GM18508 (cell line): ENCODE measurements around the gene NME7.
A peak's percentile ranks its signal among the peaks of the same experiment; 100 is the strongest.

Experiments used
- ATAC-seq: cut with Tn5 transposase; IDR thresholded peaks from one replicate; pipeline ENCODE4 v1.9.1; 2021; ENCODE audit warnings: moderate number of reproducible peaks; ENCODE audit not compliant: insufficient read depth, unreplicated experiment

NME7 gene

DNA sequence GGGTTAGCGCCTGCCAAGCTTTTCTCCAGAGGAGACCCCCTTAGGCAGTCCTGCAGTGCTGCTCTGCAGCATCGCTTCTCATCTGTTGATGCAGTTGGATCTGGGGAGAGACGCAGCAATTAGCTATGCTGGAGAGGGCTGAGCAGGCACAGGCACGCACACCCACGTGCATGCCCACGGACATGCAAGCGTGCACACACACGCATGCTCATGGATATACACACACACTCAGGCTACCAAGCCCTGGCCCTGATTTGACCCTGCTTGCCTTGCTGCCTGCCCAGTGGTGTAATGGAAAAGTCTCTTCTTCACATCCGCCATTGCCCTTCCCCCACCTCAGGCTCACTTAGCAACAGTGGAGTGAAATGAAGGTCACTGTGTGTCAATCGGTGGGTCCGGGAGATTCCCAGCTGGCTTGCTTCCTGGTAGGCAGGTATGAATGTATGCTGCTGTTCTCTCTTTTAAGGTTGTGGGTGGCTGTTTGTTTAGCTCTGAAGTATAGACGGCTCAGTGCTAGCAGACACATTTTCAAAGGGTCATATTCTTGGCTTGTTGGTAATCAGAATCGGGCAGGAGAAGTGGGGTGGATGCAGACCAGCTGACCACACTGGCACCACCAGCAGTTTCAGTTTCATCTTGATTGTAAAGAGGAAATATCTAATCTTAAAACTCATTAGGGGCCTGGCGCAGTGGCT is 251.6 kb downstream of the NME7 start:
- ATAC-seq = peak; percentile 43

DNA sequence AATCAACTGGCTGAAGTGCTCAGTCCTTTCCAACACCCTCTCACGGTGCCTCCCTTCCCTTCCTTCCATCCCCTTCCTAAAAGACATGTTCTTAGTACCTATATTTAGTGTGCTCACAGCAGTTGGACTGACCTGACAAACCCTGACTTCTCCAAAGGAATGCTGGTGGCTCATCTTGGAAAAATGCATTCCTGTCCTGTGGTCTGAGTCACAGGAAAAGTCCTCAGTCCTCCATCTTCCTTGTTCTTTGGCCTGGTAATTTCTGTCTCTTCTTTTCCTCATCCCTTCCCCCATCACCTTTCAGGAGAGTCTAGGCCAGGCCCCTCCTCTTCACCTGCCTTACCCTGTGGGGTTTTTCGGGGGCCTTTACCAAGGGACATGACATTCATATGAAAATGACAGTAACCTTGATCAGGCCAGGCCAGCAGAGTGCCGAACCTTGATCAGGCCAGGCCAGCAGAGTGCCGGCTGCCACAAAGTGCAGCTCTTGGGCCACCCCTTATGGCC is 253.9 kb downstream of the NME7 start:
- no peak for ATAC-seq

- ATAC-seq = no peak
Observed at GRCh38 chr1:169112241-169112640, 255.4 kb downstream of the NME7 start.

DNA sequence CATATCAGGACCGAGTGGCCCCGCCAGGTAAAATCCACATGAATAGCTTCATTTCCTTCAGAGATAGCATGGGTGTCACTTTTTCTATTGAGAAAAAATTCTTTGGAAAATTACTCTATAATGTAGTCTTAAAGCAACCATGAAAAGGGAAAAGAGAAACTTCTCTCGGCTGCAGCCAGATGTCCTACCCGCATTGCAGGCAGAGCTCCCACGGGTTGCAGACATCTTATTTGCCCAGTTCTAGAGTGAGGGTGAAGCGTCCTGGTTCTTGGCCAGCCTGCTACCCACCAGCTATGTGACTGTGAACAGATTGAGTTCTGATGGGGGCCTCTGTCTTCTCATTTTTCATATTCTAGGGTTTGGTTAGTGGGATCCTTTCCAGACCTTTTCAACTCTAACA is 256.1 kb downstream of the NME7 start:
- no peak for ATAC-seq

- ATAC-seq = no peak
Observed at GRCh38 chr1:169110689-169111447, 256.7 kb downstream of the NME7 start.

DNA sequence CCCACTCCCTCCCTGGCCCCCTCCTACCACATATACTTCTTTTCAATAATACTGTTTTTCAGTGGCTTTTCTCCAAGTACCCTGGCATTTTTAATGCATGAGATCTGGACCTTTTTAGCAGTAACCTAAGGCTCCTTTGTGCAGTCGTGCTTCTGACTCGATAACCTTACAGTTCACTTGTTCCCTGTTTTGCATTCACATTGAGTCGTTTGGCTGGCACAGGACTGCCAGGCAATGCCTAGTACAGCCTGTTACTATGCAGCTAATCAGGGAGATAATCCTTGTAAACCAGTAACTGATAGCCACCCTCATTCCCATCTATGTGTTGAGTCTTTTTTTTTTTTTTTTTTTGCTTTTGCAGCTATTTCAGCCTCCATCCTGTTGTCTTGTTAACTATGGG is 257.4 kb downstream of the NME7 start:
- ATAC-seq = no peak

- no peak for ATAC-seq
Observed at GRCh38 chr1:169109561-169110134, 257.9 kb downstream of the NME7 start.

DNA sequence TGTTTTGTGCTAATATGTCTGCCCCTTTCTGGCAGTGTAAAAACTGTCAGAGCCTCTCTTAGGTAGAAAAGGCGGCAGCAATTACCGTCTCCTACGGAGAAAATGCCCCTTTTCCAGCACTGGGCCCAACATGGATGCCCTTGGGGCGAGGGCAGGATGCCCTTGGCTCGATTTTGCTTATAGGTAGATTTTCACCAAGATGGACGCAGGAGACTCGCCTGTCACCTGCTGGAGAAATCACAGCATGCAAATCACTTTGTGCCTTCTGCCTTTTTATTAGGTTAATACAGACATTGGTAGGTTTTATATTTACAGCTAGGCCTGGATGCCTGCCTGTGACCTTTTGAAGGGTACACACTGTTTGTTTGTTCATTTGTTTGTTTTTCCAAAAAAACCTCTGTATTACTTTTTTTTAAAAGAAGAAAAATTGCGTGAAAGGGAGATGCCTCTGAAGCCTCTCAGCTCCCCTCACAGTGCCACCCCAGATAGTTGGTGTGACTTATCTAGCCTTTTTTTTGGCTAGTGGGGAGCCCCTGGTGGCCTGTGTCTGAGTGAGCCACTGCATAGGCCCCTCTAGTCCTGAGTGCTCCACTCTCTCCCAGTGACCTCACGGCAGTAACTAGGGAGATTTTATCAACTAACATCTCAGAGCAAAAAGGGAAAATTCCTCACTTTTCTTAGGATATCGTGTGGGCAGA is 258.6 kb downstream of the NME7 start:
- no peak for ATAC-seq

GRCh38 chr1:169108223-169108622 is 259.4 kb downstream of the NME7 start:
- ATAC-seq = no peak

DNA sequence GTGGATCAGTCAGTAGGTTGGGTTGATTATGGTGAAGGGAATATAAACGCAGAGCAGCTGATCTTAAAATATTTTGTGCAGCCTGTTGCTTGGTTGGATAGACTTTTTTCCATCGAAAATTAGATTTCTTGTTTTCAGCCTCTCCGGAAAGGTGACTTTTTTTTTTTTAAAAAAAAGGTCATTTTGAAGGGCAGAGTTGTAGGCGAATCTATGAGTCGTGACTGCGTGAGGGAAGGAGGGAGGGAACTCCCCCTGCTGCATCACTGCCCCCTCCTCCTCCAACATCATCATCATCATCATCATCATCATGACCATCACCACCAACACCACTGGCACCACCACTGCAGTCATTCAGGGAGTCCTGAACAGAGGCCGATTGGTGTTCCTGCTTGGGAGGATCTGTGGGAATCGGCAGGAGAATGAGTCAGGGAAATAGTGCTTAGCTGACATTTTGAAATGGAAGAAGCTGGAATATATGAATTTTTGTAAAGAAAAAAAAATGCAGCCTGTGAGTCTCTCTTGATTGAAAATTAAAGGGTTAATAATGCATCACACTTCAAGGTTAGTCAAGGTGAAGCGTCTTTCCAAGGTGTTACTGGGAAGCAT is 259.9 kb downstream of the NME7 start:
- no peak for ATAC-seq

DNA sequence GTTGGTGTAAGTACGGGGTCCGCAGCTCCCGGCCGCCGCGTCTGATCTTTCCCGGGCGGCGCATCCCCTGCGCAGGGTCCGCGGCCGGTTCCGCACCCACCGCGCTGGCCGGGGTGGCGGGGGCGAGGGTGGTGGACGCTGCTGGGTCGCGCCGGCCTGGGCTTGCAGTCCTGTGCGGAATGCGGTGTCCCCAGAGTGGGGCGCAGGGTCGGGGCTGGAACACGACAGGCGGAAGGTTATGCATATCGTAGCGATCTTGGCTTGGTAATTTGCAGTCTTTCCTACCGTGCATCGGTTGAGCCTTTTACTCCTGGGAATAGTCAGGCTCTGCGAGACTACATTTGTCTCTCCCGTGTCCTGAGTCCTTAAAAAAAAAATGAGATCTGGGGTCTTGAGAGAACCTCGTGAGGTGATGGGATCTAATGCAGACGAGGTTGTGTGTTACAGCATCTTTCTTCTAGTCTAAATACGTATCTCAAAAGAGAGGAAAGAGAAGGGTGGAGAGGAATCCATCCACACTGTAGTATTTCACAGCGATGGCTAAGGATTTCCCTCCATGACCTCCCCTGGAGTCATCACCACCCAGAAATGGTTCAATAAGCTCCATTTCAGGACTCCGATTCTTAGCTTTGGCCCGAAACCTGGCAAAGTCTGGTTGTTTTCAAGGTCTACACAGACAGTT is 260.5 kb downstream of the NME7 start:
- no peak for ATAC-seq

DNA sequence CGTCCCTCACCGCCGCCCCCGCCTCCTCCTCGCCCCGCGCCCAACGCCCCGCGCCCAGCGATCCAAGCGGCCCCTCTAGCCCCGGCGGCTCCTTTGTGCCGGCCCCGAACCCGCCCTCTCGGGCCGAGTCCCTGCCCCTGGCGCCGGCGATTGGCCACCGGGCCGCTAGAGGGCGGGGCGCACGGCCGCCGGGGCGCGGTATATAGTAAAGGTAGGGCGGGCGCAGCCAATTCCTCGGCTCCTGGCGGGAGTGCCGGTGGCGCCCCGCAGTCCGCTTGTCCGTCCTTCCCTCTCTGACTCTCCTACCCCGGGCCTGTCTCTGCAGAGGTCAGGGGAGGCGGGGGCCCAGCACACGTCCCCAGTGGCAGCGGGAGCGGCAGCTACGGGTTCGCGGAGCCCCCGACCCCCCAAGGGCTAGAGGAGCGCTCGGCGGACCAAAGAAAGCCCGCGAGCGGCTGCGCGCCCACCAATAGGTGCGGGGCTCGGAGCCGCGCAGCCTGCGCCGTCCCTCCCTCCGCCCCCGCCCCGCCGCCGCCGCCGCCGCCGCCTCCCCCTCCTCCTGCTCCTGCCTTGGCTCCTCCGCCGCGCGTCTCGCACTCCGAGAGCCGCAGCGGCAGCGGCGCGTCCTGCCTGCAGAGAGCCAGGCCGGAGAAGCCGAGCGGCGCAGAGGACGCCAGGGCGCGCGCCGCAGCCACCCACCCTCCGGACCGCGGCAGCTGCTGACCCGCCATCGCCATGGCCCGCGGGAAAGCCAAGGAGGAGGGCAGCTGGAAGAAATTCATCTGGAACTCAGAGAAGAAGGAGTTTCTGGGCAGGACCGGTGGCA is 261.3 kb downstream of the NME7 start, which contains the start of gene ATP1B1:
Gene ATP1B1 (plus strand): TSS at position 596 of the 826 bp plus-strand sequence. CDS start 140 bp downstream, at position 736.
- peak; percentile 64 for ATAC-seq

DNA sequence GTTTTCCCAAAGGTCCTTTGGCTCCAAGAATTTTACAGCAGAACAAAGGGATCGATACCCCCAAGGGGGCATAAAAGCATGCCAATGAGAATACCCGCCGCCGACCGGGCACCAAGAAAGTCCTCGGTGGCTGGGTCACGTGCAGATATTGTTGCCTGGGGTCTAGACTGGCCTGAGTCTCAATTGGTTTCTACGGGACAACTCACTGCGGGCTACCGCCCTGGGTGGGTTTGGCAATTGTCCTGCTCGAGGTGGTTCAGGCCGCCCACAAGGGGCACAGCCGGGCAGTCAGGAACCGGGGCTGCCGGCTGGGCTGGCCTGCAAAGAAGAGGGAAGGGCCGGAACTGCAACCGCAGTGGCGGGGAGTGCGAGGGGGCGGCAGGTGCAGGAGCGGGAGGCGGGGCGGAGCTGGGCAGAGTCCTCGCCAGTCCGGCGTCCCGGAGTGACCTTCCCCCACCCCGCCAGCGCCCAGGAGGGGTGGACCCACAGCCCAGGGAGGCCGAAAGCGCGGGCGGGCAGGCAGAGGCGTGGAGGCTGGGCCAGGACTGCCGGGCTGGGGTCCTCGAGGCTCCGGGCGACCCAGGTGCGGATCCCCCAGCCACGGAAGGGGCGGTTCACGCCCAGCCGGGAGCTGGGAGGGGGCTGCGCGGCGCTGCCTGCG is 262.0 kb downstream of the NME7 start:
- no peak for ATAC-seq

DNA sequence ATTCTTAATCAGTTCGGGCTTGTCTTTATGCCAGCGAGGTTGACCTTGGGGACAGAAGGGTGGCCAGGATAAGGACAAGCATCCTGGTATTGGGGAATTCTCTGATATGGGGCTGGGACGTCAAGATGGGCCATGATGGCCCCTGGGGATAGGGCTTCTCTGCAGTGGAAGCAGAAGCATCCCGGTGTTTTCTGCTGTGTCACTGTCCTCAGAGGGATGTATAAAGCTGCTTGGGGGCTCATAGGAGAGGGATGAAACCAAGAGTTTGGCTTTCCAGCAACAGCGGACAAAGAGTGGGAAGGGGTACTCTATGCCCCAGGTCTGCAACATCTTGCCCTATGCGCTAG is 262.5 kb downstream of the NME7 start:
- ATAC-seq = no peak

DNA sequence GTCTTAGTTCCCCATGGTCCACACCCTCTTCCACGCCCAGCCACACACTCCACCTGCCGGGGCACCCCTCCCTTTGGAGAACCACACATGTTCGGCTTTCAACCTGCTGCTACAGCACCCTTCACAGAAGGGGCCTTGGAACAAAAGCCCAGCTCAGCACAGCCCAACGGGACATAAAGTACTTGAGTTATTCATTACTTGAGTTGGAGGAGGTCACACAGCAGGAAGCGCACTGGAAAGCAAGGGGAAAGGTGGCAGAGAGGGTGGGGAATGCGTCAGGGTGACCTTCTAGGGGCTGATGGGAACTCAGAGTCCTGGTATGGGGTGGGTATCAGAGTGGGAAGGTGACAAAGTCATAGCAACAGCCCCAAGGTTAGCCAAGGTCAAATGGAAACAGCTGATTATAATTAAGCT is 264.1 kb downstream of the NME7 start:
- no peak for ATAC-seq

- no peak for ATAC-seq
Observed at GRCh38 chr1:169103002-169103401, 264.6 kb downstream of the NME7 start.

DNA sequence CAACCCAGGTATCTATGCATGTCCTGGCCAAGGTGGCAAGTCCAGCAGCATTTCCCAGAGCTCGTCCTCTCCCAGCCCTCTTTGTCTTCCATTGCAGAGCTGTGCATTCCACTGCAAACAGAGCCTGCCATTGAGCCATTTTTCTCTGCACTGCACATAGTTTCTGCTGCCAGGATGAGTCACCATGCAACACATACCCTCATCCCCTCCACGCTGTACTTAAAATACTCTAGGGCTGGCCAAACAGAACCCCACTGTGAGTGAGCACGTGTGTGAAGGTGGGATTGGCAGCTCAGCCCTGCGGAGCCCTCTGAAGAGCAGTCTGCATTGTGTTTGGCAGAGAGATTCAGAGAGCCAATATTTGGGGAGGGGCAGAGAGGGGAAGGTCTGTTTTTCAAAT is 265.0 kb downstream of the NME7 start:
- no peak for ATAC-seq

DNA sequence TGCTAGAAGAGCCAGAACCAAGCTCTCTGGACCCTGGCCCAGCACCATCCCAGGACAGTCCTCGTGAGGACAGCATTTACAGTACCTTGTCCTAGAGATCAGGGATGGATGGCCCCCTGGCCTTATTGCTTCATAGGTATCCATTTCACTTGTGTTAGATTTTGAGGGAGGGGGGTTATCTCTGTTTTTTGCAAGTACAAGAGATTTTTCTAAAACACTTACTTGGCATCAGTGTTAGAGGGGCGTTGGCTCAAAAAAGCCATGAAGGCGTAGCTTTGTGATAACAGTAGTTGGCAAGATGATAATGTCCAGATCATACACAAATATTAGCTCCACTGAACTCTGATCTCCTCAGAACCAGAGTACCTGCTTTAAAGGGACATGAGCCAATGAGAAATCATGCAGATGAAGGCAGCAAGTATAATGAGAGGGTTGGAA is 266.9 kb downstream of the NME7 start:
- ATAC-seq = no peak
